Gastroesophageal sphincter (tissue), 3 donors: ENCODE data around the gene NTNG2.

Experiments used
- POLR2A ChIP-seq, 2 donors: fragments of 450-650 bp; IDR thresholded peaks; one replicate each; pipeline ENCODE4 v1.6.1; 2017; ENCODE audit warnings: antibody characterized with exemption in 2 of 2, mild to moderate bottlenecking in 2 of 2, moderate library complexity in 1 of 2
- POLR2AphosphoS5 ChIP-seq: sonication (generic); formaldehyde crosslinking; IDR thresholded peaks from one replicate; pipeline ENCODE4 v1.6.1; 2017; ENCODE audit warnings: antibody characterized with exemption
- TF ChIP-seq, protein P1 (sequence below), 4 experiments: fragments of 200-600 bp in 2 of 4; fragments of 450-650 bp in 2 of 4; sonication (generic) in 1 of 4; IDR thresholded peaks; one replicate each; pipeline ENCODE4 v1.5.1; 2017 to 2019; ENCODE audit warnings: antibody characterized with exemption in 4 of 4, mild to moderate bottlenecking in 2 of 4, moderate library complexity in 2 of 4

DNA sequence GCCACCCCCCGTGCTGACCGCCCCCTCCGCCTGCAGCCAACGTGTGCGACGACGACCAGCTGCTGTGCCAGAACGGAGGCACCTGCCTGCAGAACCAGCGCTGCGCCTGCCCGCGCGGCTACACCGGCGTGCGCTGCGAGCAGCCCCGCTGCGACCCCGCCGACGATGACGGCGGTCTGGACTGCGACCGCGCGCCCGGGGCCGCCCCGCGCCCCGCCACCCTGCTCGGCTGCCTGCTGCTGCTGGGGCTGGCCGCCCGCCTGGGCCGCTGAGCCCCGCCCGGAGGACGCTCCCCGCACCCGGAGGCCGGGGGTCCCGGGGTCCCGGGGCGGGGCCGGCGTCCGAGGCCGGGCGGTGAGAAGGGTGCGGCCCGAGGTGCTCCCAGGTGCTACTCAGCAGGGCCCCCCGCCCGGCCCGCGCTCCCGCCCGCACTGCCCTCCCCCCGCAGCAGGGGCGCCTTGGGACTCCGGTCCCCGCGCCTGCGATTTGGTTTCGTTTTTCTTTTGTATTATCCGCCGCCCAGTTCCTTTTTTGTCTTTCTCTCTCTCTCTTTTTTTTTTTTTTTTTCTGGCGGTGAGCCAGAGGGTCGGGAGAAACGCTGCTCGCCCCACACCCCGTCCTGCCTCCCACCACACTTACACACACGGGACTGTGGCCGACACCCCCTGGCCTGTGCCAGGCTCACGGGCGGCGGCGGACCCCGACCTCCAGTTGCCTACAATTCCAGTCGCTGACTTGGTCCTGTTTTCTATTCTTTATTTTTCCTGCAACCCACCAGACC is 80.2 kb downstream of the NTNG2 start:
- no peak for TF ChIP-seq POLR2A (IDR thresholded peaks at IDR 0.05)
- TF ChIP-seq, protein P1, sequence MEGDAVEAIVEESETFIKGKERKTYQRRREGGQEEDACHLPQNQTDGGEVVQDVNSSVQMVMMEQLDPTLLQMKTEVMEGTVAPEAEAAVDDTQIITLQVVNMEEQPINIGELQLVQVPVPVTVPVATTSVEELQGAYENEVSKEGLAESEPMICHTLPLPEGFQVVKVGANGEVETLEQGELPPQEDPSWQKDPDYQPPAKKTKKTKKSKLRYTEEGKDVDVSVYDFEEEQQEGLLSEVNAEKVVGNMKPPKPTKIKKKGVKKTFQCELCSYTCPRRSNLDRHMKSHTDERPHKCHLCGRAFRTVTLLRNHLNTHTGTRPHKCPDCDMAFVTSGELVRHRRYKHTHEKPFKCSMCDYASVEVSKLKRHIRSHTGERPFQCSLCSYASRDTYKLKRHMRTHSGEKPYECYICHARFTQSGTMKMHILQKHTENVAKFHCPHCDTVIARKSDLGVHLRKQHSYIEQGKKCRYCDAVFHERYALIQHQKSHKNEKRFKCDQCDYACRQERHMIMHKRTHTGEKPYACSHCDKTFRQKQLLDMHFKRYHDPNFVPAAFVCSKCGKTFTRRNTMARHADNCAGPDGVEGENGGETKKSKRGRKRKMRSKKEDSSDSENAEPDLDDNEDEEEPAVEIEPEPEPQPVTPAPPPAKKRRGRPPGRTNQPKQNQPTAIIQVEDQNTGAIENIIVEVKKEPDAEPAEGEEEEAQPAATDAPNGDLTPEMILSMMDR (IDR thresholded peaks at IDR 0.05) = peak in 1 of 4 experiments; percentile 4
- TF ChIP-seq POLR2AphosphoS5 = no peak
